Keratinocyte (primary cell): ENCODE results near the gene MMAA. TPM values are rescaled to one million over a fixed set of nuclear protein-coding genes. Genes with fewer than 3 reads are reported as not detected.

Source experiments
- DNase-seq: peaks from one replicate; pipeline ENCODE4 v3.0.0-alpha.2; 2011; ENCODE audit warnings: low read depth, missing footprints, low spot score
- FAIRE-seq: peaks from 2 replicates; lab custom pipeline; 2011; peaks lifted over from hg19 to GRCh38; lab: Jason Lieb, UNC
- H2AFZ ChIP-seq: 2 replicates; pipeline ENCODE4 v1.6.0; 2012; ENCODE audit warnings: low read length, control low read depth, inconsistent platforms; ENCODE audit not compliant: control insufficient read depth
- H3K27ac ChIP-seq: 2 replicates; pipeline ENCODE4 v1.5.1; 2011; ENCODE audit warnings: low read length; ENCODE audit not compliant: control insufficient read depth, insufficient read depth
- H3K27me3 ChIP-seq: 3 replicates; pipeline ENCODE4 v1.6.0; 2011; ENCODE audit warnings: low read length; ENCODE audit not compliant: control insufficient read depth, insufficient read depth; ENCODE audit errors: extremely low read depth
- H3K36me3 ChIP-seq, 2 experiments: 2 replicates in 1 of 2; 3 replicates in 1 of 2; pipeline ENCODE4 v1.5.1; 2011; ENCODE audit warnings: low read length in 2 of 2, mild to moderate bottlenecking in 1 of 2; ENCODE audit not compliant: control insufficient read depth in 2 of 2, insufficient read depth in 2 of 2; ENCODE audit errors: extremely low read depth in 1 of 2
- H3K4me1 ChIP-seq: 3 replicates; pipeline ENCODE4 v1.5.1; 2011; ENCODE audit warnings: low read length; ENCODE audit not compliant: control insufficient read depth, insufficient read depth; ENCODE audit errors: extremely low read depth
- H3K4me2 ChIP-seq: 3 replicates; pipeline ENCODE4 v1.6.0; 2011; ENCODE audit warnings: low read depth, low read length; ENCODE audit not compliant: control insufficient read depth, insufficient read depth; ENCODE audit errors: extremely low read depth
- H3K4me3 ChIP-seq, 3 experiments: fragments of 200-600 bp in 1 of 3; sonication (generic) in 1 of 3; 2 replicates in 2 of 3; 3 replicates in 1 of 3; pipeline ENCODE4 v1.5.1; 2011 to 2016; ENCODE audit warnings: low read length in 3 of 3, mild to moderate bottlenecking in 3 of 3, control low read depth in 2 of 3, inconsistent platforms in 1 of 3, low read depth in 1 of 3, mixed read lengths in 1 of 3, mixed run types in 1 of 3, moderate library complexity in 1 of 3; ENCODE audit not compliant: control insufficient read depth in 2 of 3, insufficient read depth in 2 of 3; ENCODE audit errors: extremely low read depth in 1 of 3
- H3K79me2 ChIP-seq: 2 replicates; pipeline ENCODE4 v1.6.0; 2012; ENCODE audit warnings: low read length; ENCODE audit not compliant: control insufficient read depth, insufficient read depth
- H3K9ac ChIP-seq: 3 replicates; pipeline ENCODE4 v1.6.0; 2011; ENCODE audit warnings: low read length; ENCODE audit not compliant: control insufficient read depth, insufficient read depth; ENCODE audit errors: extremely low read depth
- H3K9me1 ChIP-seq: 3 replicates; pipeline ENCODE4 v1.6.0; 2011; ENCODE audit warnings: low read length; ENCODE audit not compliant: control insufficient read depth, insufficient read depth; ENCODE audit errors: extremely low read depth
- H3K9me3 ChIP-seq: 2 replicates; pipeline ENCODE4 v1.5.1; 2012; ENCODE audit warnings: low read depth, low read length; ENCODE audit not compliant: control insufficient read depth
- H4K20me1 ChIP-seq: 3 replicates; pipeline ENCODE4 v1.6.0; 2011; ENCODE audit warnings: low read length; ENCODE audit not compliant: control insufficient read depth, insufficient read depth; ENCODE audit errors: extremely low read depth
- EZH2 ChIP-seq: IDR thresholded peaks from one replicate; pipeline ENCODE4 v1.6.1; 2012; ENCODE audit warnings: inconsistent platforms, mild to moderate bottlenecking, low read length, moderate library complexity
- dilution Hi-C: fragments of 300-500 bp; cut with MboI; formaldehyde crosslinking; loops from one replicate; pipeline ENCODE4 v1.7.0; 2020; ENCODE audit warnings: low sequenced_read_pairs; ENCODE audit not compliant: extremely low pct_ligation_motif_present
- polyA plus RNA-seq, 5 experiments: library from polyadenylated mRNA; depleted of rRNA in 3 of 5; stranded (reverse) in 3 of 5; stranded (forward) in 1 of 5; unstranded in 1 of 5; fragments of >200 nt; gene quantifications; 1 replicate in 1 of 5; 2 replicates in 3 of 5; 3 replicates in 1 of 5; pipeline versions ENCODE4 v1.2.1 to v1.2.3, GENCODE V29; 2011 to 2012; ENCODE audit warnings: missing spikeins in 2 of 5, low read depth in 1 of 5, low replicate concordance in 1 of 5
- TF ChIP-seq, protein P1 (sequence below), 3 experiments: IDR thresholded peaks in 1 of 3; conservative IDR thresholded peaks in 1 of 3; optimal IDR thresholded peaks in 1 of 3; 2 replicates in 2 of 3; 3 replicates in 1 of 3; pipeline versions ENCODE3 to v1.5.1; 2011; ENCODE audit warnings: low read length in 3 of 3, mild to moderate bottlenecking in 3 of 3, moderate library complexity in 2 of 3, control low read depth in 1 of 3, inconsistent platforms in 1 of 3; ENCODE audit not compliant: insufficient read depth in 2 of 3; ENCODE audit errors: extremely low read depth in 1 of 3

The MMAA gene
- polyA plus RNA-seq, 1 donor (not counting 4 experiments of a cell fraction or from before 2014, with no cell fraction given): 9.4 TPM

DNA sequence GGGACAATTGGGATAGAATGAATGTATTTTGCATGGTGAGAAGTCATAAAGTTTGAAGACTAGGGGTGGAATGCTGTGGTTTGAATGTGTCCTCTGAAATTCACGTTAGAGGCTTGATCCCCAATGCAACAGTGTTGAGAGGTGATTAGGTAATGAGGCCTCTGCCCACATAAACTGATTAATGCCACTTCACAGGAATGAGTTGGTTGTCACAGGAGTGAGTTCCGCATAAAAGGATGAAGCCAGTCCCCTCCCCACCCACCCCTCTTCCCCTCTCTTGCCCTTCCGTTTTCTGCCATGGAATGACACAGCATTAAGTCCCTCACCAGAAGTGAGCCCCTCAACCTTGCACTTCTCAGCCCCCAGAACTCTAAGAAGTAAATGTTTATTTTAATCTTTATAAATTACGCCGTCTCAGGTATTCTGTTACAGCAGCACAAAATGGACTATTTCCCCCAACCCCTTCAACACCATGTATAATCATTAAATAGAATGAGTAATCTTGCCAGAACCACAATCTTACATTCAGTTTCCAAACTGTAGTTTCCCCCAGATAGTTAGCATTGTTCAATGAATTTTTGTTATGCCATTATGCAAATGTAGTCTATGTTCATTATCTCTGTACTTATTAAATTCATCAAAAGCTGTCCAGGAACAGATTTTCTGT, 5.5 kb upstream of the MMAA start:
- H3K9me3 ChIP-seq: no peaks in the 10 kb centered on the region
- H3K4me3 ChIP-seq: no peak overlapping the region
- peaks cover 4% of the 10 kb centered on the region for H3K4me1 ChIP-seq
- H4K20me1 ChIP-seq: no peaks in the 10 kb centered on the region
- no peaks in the 10 kb centered on the region for H3K9me1 ChIP-seq
- DNase-seq (no peak), FAIRE-seq (no peak)
- TF ChIP-seq, protein P1, sequence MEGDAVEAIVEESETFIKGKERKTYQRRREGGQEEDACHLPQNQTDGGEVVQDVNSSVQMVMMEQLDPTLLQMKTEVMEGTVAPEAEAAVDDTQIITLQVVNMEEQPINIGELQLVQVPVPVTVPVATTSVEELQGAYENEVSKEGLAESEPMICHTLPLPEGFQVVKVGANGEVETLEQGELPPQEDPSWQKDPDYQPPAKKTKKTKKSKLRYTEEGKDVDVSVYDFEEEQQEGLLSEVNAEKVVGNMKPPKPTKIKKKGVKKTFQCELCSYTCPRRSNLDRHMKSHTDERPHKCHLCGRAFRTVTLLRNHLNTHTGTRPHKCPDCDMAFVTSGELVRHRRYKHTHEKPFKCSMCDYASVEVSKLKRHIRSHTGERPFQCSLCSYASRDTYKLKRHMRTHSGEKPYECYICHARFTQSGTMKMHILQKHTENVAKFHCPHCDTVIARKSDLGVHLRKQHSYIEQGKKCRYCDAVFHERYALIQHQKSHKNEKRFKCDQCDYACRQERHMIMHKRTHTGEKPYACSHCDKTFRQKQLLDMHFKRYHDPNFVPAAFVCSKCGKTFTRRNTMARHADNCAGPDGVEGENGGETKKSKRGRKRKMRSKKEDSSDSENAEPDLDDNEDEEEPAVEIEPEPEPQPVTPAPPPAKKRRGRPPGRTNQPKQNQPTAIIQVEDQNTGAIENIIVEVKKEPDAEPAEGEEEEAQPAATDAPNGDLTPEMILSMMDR (optimal IDR thresholded peaks at IDR 0.05 in 1 of 3, IDR thresholded peaks at IDR 0.05 in 1 of 3, conservative IDR thresholded peaks at IDR 0.05 in 1 of 3; ENCODE audit: extremely low read depth in 1 of 3, insufficient read depth in 2 of 3, low read length in 3 of 3): no peak
- TF ChIP-seq EZH2: no peak
- no peak overlapping the region for H3K27ac ChIP-seq
- H3K4me2 ChIP-seq: no peak overlapping the region
- peaks cover 6% of the 10 kb centered on the region for H3K79me2 ChIP-seq
- dilution Hi-C loops: loop anchor here (25.0 kb wide), 1 partner anchor 401 kb away; no protein-coding TSS in a partner anchor
- no peak overlapping the region for H3K9ac ChIP-seq
- H2AFZ ChIP-seq: no peak overlapping the region
- no peaks in the 10 kb centered on the region for H3K36me3 ChIP-seq
- H3K27me3 ChIP-seq: no peaks in the 10 kb centered on the region

DNA sequence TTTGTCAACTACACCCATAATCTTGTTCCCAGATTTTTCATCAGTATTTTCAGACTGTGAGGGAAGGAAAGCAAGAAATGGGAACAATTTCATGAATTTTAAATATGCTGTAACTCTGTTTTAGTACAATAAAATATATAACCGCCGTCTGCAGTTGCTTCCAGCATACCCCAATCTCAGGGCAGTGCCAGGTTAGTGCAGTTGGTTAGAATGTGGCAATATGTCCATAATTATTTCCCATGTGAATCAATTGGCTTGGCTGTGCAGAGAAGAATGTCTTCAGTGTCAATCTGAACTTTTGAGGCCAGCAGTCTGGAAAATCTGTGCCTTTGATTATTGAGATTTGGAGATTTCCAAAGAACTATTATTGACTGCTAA, 5.0 kb upstream of the MMAA start:
- Histone ChIP-seq H3K79me2 (peaks cover 10% of the 10 kb centered on the region), H3K4me2 (no peak overlapping the region), H3K27me3 (no peaks in the 10 kb centered on the region), H3K36me3 (no peaks in the 10 kb centered on the region), H4K20me1 (no peaks in the 10 kb centered on the region), H3K9me3 (no peaks in the 10 kb centered on the region), H3K4me1 (peaks cover 4% of the 10 kb centered on the region), H2AFZ (no peak overlapping the region), H3K9me1 (no peaks in the 10 kb centered on the region), H3K4me3 (no peak overlapping the region), H3K9ac (no peak overlapping the region), H3K27ac (no peak overlapping the region)
- dilution Hi-C loops: loop anchor here (25.0 kb wide), 1 partner anchor 402 kb away; no protein-coding TSS in a partner anchor
- no peak for FAIRE-seq
- DNase-seq: no peak
- no peak for TF ChIP-seq EZH2
- TF ChIP-seq, protein P1 (optimal IDR thresholded peaks at IDR 0.05 in 1 of 3, IDR thresholded peaks at IDR 0.05 in 1 of 3, conservative IDR thresholded peaks at IDR 0.05 in 1 of 3; ENCODE audit: extremely low read depth in 1 of 3, insufficient read depth in 2 of 3, low read length in 3 of 3): no peak
